Ishikawa (cell line): ENCODE data around the gene TAF3.

ENCODE experiments used
- CEBPB ChIP-seq: IDR thresholded peaks from 2 replicates; pipeline ENCODE4 v1.6.1; 2012
- CREB1 ChIP-seq: IDR thresholded peaks from 2 replicates; pipeline ENCODE4 v1.6.1; 2012; ENCODE audit warnings: low read depth
- EGR1 ChIP-seq: IDR thresholded peaks from 2 replicates; pipeline ENCODE4 v1.6.1; 2012
- EP300 ChIP-seq: IDR thresholded peaks from 2 replicates; pipeline ENCODE4 v1.6.1; 2012; ENCODE audit warnings: borderline replicate concordance
- FOXM1 ChIP-seq: IDR thresholded peaks from 2 replicates; pipeline ENCODE4 v1.6.1; 2012; ENCODE audit warnings: low read depth, borderline replicate concordance
- NFIC ChIP-seq: IDR thresholded peaks from 2 replicates; pipeline ENCODE4 v1.6.1; 2012
- RAD21 ChIP-seq: IDR thresholded peaks from 2 replicates; pipeline ENCODE4 v1.6.1; 2012; ENCODE audit warnings: low read depth
- REST ChIP-seq: IDR thresholded peaks from 2 replicates; pipeline ENCODE4 v1.6.1; 2012; ENCODE audit warnings: low read depth, mild to moderate bottlenecking
- TAF1 ChIP-seq: IDR thresholded peaks from 2 replicates; pipeline ENCODE4 v1.6.1; 2012; ENCODE audit warnings: low read depth, mild to moderate bottlenecking
- TCF12 ChIP-seq: IDR thresholded peaks from 2 replicates; pipeline ENCODE4 v1.6.1; 2012; ENCODE audit warnings: low read depth
- TEAD4 ChIP-seq: IDR thresholded peaks from 2 replicates; pipeline ENCODE4 v1.6.1; 2012
- USF1 ChIP-seq: IDR thresholded peaks from 2 replicates; pipeline ENCODE4 v1.6.1; 2012
- YY1 ChIP-seq: IDR thresholded peaks from 2 replicates; pipeline ENCODE4 v1.6.1; 2012; ENCODE audit warnings: low read depth
- ZBTB7A ChIP-seq: IDR thresholded peaks from 2 replicates; pipeline ENCODE4 v1.6.1; 2012; ENCODE audit warnings: low read depth
- TF ChIP-seq, protein P1 (sequence below): IDR thresholded peaks from 2 replicates; pipeline ENCODE4 v1.6.1; 2012

The TAF3 gene

DNA sequence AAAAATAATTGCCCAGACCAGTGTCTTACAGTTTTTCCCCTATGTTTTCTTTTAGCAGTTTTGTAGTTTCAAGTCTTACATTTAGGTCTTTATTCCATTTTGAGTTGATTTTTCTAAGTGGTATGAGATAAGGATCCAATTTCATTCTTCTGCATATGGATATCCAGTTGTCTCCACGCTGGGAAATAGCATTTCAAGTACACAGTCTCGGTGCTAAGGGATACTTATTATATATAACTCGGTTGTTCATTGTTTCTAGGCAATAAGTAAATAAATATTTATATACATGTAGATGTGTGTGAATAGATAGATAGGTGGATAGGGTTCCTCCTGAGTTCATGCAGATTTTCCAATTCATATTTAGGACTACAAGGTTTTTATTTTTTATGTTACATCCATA lies 16.0 kb downstream of the TAF3 start:
- TF ChIP-seq ZBTB7A (no peak), EGR1 (no peak), CREB1 (no peak), EP300 (no peak), NFIC (no peak), TEAD4 (no peak), USF1 (no peak), YY1 (no peak), REST (no peak)
- TF ChIP-seq, protein P1, sequence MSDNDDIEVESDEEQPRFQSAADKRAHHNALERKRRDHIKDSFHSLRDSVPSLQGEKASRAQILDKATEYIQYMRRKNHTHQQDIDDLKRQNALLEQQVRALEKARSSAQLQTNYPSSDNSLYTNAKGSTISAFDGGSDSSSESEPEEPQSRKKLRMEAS = no peak

DNA sequence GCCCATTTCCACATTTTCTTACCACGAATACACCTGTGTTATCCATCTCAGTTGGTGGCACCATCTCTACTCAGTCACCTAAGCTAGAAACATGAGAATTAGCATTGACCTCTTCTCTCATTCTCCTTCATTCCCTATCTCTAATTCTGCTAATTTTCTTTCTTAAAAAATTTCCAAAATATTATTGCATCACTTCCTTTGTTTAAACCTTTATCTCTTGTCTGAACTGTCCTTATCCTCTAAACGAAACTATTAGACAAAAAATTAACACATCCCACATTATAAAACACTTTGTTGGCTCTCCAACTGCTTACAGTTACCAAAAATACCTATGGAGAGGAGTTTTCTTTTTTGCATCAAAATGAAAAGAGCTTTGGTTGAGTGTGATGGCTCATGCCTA lies 18.3 kb downstream of the TAF3 start:
- TF ChIP-seq ZBTB7A (no peak), CEBPB (no peak), USF1 (no peak), EGR1 (no peak), YY1 (no peak), FOXM1 (no peak), RAD21 (no peak), TEAD4 (no peak), NFIC (no peak), TAF1 (no peak), REST (no peak), CREB1 (no peak), TCF12 (no peak), EP300 (no peak)
- TF ChIP-seq, protein P1 = no peak

GRCh38 chr10:7846591-7846990 lies 28.3 kb downstream of the TAF3 start:
- TF ChIP-seq RAD21 (no peak), EGR1 (no peak), NFIC (no peak), REST (no peak), TCF12 (no peak), ZBTB7A (no peak), FOXM1 (no peak), CEBPB (no peak), TAF1 (no peak), EP300 (no peak), YY1 (no peak)
- TF ChIP-seq, protein P1 = no peak

DNA sequence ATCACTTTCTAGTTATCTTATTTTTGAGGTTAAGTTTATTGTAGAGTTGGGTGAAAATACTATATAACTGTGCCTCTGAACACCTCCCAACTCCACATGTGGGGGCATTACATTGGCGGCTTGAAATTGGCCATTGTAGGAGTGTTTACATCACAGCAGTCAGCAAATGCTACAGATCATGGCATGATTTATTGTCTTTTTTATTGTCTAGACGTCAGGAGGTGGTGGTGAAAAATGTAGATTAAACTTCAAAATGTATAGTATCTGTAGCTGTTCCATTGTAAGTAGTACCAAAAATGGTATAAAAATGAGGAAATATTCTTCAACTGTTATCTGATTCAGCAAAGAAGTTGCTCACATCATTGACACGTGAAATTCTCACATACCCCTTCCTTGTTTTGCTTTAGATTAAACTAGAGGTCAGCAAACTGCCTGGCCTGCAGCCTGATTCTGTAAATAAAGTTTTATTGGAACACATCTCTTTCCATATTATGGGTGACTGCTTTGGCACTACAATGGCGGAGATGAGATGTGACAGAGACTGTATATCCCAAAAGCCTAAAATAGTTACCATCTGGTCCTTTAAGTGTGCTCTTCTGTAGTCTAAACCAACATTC lies 35.0 kb downstream of the TAF3 start:
- no peak for TF ChIP-seq CEBPB
- TF ChIP-seq TAF1 = no peak
- no peak for TF ChIP-seq NFIC
- TF ChIP-seq EP300 = no peak

DNA sequence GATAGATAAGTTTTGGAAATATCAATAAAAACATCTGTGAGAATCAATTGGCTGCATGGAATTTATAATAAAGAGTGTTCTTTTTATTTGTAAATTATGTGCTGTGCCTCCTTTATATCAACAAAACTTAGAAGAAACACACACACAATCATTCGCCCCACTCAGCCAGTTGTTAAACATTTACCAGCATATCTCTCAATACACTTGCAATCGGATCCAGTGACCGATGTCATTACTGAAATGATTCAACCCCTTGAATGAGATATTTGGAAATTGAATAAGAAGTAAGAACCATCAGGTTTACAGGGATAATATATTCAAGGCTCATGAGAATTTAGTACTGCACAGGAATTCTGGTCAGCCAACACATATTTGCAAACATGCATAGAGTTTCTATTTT lies 35.6 kb downstream of the TAF3 start:
- TF ChIP-seq TCF12 (no peak), REST (no peak), NFIC (no peak), FOXM1 (no peak), YY1 (no peak), CEBPB (no peak), CREB1 (no peak), ZBTB7A (no peak), USF1 (no peak)
- TF ChIP-seq, protein P1 = no peak
